Thoracic aorta (tissue), 2 donors: ENCODE data around the gene CRY2. TPM values are rescaled to one million over a fixed set of nuclear protein-coding genes. Genes with fewer than 3 reads are reported as not detected.

ENCODE experiments used
- ATAC-seq: fragments of 150-250 bp; one replicate; pipeline ENCODE4 v1.8.0; 2017; ENCODE audit warnings: low read depth; ENCODE audit not compliant: insufficient number of reproducible peaks, low FRiP score
- DNase-seq: peaks from one replicate; pipeline ENCODE4 v3.0.0-alpha.2; 2020; ENCODE audit warnings: low spot score
- H3K27ac ChIP-seq, 2 donors: fragments of 200-600 bp; sonication (generic); 1 replicate in 1 of 2; 2 replicates in 1 of 2; pipeline ENCODE4 v1.5.1; 2016; ENCODE audit warnings: mild to moderate bottlenecking in 2 of 2, moderate library complexity in 2 of 2
- H3K27me3 ChIP-seq: fragments of 200-600 bp; sonication (generic); replicated peaks from 2 replicates; pipeline ENCODE4 v1.6.0; 2016; ENCODE audit warnings: mild to moderate bottlenecking; ENCODE audit not compliant: insufficient read depth
- H3K36me3 ChIP-seq: fragments of 200-600 bp; sonication (generic); one replicate; pipeline ENCODE4 v1.5.1; 2016
- H3K4me1 ChIP-seq, 2 donors: fragments of 200-600 bp; sonication (generic); 1 replicate in 1 of 2; 2 replicates in 1 of 2; pipeline versions ENCODE4 v1.5.1 to v1.6.0; 2016; ENCODE audit warnings: low read depth in 2 of 2, mild to moderate bottlenecking in 1 of 2; ENCODE audit not compliant: control insufficient read depth in 1 of 2
- H3K4me3 ChIP-seq: fragments of 200-600 bp; sonication (generic); 2 replicates; pipeline ENCODE4 v1.5.1; 2016; ENCODE audit warnings: mild to moderate bottlenecking
- H3K9me3 ChIP-seq: fragments of 200-600 bp; sonication (generic); 2 replicates; pipeline ENCODE4 v1.5.1; 2016
- CTCF ChIP-seq: fragments of 200-600 bp; sonication (generic); IDR thresholded peaks from one replicate; pipeline ENCODE4 v1.5.1; 2019; ENCODE audit warnings: antibody characterized with exemption
- total RNA-seq, 2 donors: library from RNA; depleted of rRNA; stranded (reverse); fragments of >200 nt; gene quantifications; one replicate each; pipeline versions ENCODE4 v1.1.0 to v1.2.3, GENCODE V29; 2016

CRY2 gene
- total RNA-seq, 2 donors from 2014 or later, result 41.2 to 54.4 TPM

- no peak overlapping the region for H3K27ac ChIP-seq
- DNase-seq, result no peak
- peaks cover 42% of the 10 kb centered on the region for H3K36me3 ChIP-seq
- no peak for ATAC-seq
- H3K4me1 ChIP-seq, result peaks cover 7 to 16% of the 10 kb centered on the region in 2 donors
- H3K9me3 ChIP-seq, result no peaks in the 10 kb centered on the region
- H3K27me3 ChIP-seq, result no peaks in the 10 kb centered on the region
- no peak for TF ChIP-seq CTCF
- no peak overlapping the region for H3K4me3 ChIP-seq
Observed at GRCh38 chr11:45913942-45914635, 66.8 kb downstream of the CRY2 start.

GRCh38 chr11:45915446-45915845, 68.2 kb downstream of the CRY2 start:
- Histone ChIP-seq H3K4me1 (peaks cover 7 to 16% of the 10 kb centered on the region in 2 donors), H3K36me3 (peaks cover 42% of the 10 kb centered on the region)
- ATAC-seq, result no peak

GRCh38 chr11:45917286-45917622, 70.0 kb downstream of the CRY2 start:
- ATAC-seq (no peak), DNase-seq (no peak)
- peaks cover 25% of the 10 kb centered on the region for H3K36me3 ChIP-seq
- TF ChIP-seq CTCF, result no peak
- no peaks in the 10 kb centered on the region for H3K9me3 ChIP-seq
- H3K4me3 ChIP-seq, result peak overlapping the region; percentile 86
- peak overlapping the region; percentile 86 to 89 for H3K27ac ChIP-seq
- H3K27me3 ChIP-seq, result no peaks in the 10 kb centered on the region
- peaks cover 9 to 20% of the 10 kb centered on the region in 2 donors for H3K4me1 ChIP-seq

More at GRCh38 chr11:45915446-45915845, 68.2 kb downstream of the CRY2 start:
- TF ChIP-seq CTCF, result no peak
- H3K4me3 ChIP-seq, result no peak overlapping the region
- H3K27me3 ChIP-seq, result no peaks in the 10 kb centered on the region
- H3K9me3 ChIP-seq, result no peaks in the 10 kb centered on the region
- no peak overlapping the region for H3K27ac ChIP-seq
- DNase-seq, result no peak

- H3K9me3 ChIP-seq, result no peaks in the 10 kb centered on the region
- DNase-seq, result peak; percentile 91
- ATAC-seq, result peak; percentile 90
- TF ChIP-seq CTCF, result no peak
- peaks cover 1% of the 10 kb centered on the region for H3K27me3 ChIP-seq
- H3K27ac ChIP-seq, result peak within 1 kb of the TSS; percentile 86 to 89
- peaks cover 14 to 26% of the 10 kb centered on the region in 2 donors for H3K4me1 ChIP-seq
- peaks cover 24% of the 10 kb centered on the region for H3K36me3 ChIP-seq
- peak within 1 kb of the TSS; percentile 86 for H3K4me3 ChIP-seq
Observed at GRCh38 chr11:45917623-45918330, 70.5 kb downstream of the CRY2 start, which contains the start of gene PEX16. Gene PEX16 (minus strand): TSS chr11:45917877. CDS start chr11:45917811, 66 bp downstream.

GRCh38 chr11:45918331-45918941, 71.2 kb downstream of the CRY2 start:
- Histone ChIP-seq H3K4me1 (peaks cover 14 to 32% of the 10 kb centered on the region in 2 donors), H3K27ac (peak overlapping the region; percentile 86 to 89), H3K36me3 (peaks cover 23% of the 10 kb centered on the region), H3K4me3 (peak overlapping the region; percentile 86), H3K9me3 (no peaks in the 10 kb centered on the region), H3K27me3 (peaks cover 6% of the 10 kb centered on the region)
- no peak for TF ChIP-seq CTCF
- no peak for ATAC-seq
- DNase-seq, result peak; percentile 33
